ENCODE results near the gene CREB3. TPM values are rescaled to one million over a fixed set of nuclear protein-coding genes. Genes with fewer than 3 reads are reported as not detected.

The CREB3 gene
- polyA plus RNA-seq, 1 donor from 2014 or later = 88.4 TPM

DNA sequence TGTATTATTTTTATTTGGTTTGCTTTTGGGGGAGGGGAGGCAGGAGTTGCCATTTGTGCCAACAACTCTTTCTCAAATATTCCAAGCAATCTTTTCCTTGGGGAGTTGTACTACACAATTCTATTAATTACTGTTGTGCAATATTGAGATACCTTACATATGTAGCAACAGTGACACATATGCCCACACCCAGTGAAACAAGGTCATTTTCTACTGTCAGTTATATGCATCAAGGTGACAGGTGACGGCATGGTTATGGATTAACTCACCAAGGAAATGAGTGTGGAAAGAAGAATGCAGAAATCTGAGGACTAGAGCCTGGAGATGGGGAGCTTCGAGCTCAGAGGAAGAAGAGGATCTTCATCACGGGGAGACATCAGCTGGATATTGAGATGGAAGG is 39.5 kb downstream of the CREB3 start:
- Histone ChIP-seq H3K79me2 (replicated peaks; ENCODE audit: insufficient read depth, low read length) (peaks cover 3% of the 10 kb centered on the region), H3K27ac (ENCODE audit: low read length) (no peak overlapping the region)
- TF ChIP-seq, protein P1, sequence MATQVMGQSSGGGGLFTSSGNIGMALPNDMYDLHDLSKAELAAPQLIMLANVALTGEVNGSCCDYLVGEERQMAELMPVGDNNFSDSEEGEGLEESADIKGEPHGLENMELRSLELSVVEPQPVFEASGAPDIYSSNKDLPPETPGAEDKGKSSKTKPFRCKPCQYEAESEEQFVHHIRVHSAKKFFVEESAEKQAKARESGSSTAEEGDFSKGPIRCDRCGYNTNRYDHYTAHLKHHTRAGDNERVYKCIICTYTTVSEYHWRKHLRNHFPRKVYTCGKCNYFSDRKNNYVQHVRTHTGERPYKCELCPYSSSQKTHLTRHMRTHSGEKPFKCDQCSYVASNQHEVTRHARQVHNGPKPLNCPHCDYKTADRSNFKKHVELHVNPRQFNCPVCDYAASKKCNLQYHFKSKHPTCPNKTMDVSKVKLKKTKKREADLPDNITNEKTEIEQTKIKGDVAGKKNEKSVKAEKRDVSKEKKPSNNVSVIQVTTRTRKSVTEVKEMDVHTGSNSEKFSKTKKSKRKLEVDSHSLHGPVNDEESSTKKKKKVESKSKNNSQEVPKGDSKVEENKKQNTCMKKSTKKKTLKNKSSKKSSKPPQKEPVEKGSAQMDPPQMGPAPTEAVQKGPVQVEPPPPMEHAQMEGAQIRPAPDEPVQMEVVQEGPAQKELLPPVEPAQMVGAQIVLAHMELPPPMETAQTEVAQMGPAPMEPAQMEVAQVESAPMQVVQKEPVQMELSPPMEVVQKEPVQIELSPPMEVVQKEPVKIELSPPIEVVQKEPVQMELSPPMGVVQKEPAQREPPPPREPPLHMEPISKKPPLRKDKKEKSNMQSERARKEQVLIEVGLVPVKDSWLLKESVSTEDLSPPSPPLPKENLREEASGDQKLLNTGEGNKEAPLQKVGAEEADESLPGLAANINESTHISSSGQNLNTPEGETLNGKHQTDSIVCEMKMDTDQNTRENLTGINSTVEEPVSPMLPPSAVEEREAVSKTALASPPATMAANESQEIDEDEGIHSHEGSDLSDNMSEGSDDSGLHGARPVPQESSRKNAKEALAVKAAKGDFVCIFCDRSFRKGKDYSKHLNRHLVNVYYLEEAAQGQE (IDR thresholded peaks at IDR 0.05; ENCODE audit: borderline replicate concordance) = no peak
- TF ChIP-seq TAF1 (IDR thresholded peaks at IDR 0.05; ENCODE audit: low read depth) = no peak
- TF ChIP-seq, protein P2, sequence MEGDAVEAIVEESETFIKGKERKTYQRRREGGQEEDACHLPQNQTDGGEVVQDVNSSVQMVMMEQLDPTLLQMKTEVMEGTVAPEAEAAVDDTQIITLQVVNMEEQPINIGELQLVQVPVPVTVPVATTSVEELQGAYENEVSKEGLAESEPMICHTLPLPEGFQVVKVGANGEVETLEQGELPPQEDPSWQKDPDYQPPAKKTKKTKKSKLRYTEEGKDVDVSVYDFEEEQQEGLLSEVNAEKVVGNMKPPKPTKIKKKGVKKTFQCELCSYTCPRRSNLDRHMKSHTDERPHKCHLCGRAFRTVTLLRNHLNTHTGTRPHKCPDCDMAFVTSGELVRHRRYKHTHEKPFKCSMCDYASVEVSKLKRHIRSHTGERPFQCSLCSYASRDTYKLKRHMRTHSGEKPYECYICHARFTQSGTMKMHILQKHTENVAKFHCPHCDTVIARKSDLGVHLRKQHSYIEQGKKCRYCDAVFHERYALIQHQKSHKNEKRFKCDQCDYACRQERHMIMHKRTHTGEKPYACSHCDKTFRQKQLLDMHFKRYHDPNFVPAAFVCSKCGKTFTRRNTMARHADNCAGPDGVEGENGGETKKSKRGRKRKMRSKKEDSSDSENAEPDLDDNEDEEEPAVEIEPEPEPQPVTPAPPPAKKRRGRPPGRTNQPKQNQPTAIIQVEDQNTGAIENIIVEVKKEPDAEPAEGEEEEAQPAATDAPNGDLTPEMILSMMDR (IDR thresholded peaks at IDR 0.05; ENCODE audit: poor library complexity, severe bottlenecking) = no peak
- no peak for TF ChIP-seq RAD21 (conservative IDR thresholded peaks at IDR 0.05)
- TF ChIP-seq EP300 (conservative IDR thresholded peaks at IDR 0.05; ENCODE audit: poor library complexity, severe bottlenecking) = no peak
- no peak for TF ChIP-seq POLR2AphosphoS5 (IDR thresholded peaks at IDR 0.05)
- no peak for TF ChIP-seq EZH2 (IDR thresholded peaks at IDR 0.05; ENCODE audit: borderline replicate concordance, insufficient read depth, low read length, poor library complexity, severe bottlenecking)
- TF ChIP-seq MXI1 (conservative IDR thresholded peaks at IDR 0.05; ENCODE audit: poor library complexity, severe bottlenecking) = no peak
- TF ChIP-seq SMC3 (conservative IDR thresholded peaks at IDR 0.05; ENCODE audit: poor library complexity) = no peak

DNA sequence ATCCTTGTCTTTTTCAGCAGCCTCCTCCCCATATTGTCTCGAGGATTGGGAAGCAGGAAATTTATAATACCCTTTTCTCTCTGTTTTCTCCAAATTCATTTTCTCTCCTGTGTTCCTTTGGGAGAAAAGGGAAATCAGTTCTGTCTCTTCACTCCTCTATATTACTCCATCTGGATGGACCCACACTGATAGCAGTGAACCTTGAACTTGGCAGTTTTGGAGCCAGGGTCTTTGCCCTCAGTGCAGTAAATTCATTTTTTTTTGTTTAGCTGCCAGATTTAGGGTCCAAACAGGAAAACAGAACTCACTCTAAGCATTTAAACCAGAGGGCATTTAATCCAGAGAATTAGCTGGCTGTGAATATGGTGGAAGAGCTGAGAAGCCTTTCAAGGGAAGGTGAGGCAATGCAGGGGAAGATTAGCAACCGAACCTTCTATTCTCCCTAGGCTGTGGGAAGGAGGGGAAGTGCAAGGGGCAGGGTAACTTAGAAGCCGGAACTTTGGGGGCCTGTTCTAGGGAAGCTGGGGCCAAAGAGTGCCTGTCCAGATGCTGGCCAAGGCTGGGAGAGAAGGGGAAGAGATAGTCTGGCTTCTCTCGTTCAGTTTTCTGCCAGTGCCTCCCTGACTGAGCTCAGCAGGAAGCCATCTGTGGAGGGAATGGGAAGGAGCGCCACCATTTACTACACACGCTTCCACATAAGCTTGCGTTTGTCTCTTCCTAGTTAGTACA is 42.6 kb downstream of the CREB3 start:
- Histone ChIP-seq H3K9me3 (ENCODE audit: low read length) (no peaks in the 10 kb centered on the region), H3K4me3 (ENCODE audit: low read length) (no peak overlapping the region), H4K20me1 (ENCODE audit: insufficient read depth) (no peaks in the 10 kb centered on the region), H3K27ac (ENCODE audit: low read length) (no peak overlapping the region), H3K27me3 (ENCODE audit: insufficient read depth, low read depth, low read length) (no peaks in the 10 kb centered on the region), H3K36me3 (ENCODE audit: insufficient read depth, low read length) (no peaks in the 10 kb centered on the region), H3K9me2 (ENCODE audit: insufficient read depth, low read length) (no peaks in the 10 kb centered on the region), H3K4me2 (ENCODE audit: low read length) (no peak overlapping the region), H2AFZ (ENCODE audit: low read depth, low read length) (no peak overlapping the region), H3K79me2 (replicated peaks; ENCODE audit: insufficient read depth, low read length) (no peaks in the 10 kb centered on the region), H3K9ac (ENCODE audit: low read length) (no peak overlapping the region), H3F3A (ENCODE audit: insufficient read depth, low read length, poor library complexity, severe bottlenecking) (no peaks in the 10 kb centered on the region)
- TF ChIP-seq RAD21 (conservative IDR thresholded peaks at IDR 0.05) (no peak), SMC3 (conservative IDR thresholded peaks at IDR 0.05; ENCODE audit: poor library complexity) (no peak), MXI1 (conservative IDR thresholded peaks at IDR 0.05; ENCODE audit: poor library complexity, severe bottlenecking) (no peak), EZH2 (IDR thresholded peaks at IDR 0.05; ENCODE audit: borderline replicate concordance, insufficient read depth, low read length, poor library complexity, severe bottlenecking) (no peak)
- TF ChIP-seq, protein P2 (IDR thresholded peaks at IDR 0.05; ENCODE audit: poor library complexity, severe bottlenecking) = no peak

More for the DNA sequence above, 39.5 kb downstream of the CREB3 start:
- Histone ChIP-seq H3K4me2 (ENCODE audit: low read length) (no peak overlapping the region), H4K20me1 (ENCODE audit: insufficient read depth) (no peaks in the 10 kb centered on the region), H3K4me3 (ENCODE audit: low read length) (no peak overlapping the region), H3K36me3 (ENCODE audit: insufficient read depth, low read length) (no peaks in the 10 kb centered on the region), H3K9me3 (ENCODE audit: low read length) (no peaks in the 10 kb centered on the region), H3K27me3 (ENCODE audit: insufficient read depth, low read depth, low read length) (no peaks in the 10 kb centered on the region), H2AFZ (ENCODE audit: low read depth, low read length) (no peak overlapping the region), H3K9me2 (ENCODE audit: insufficient read depth, low read length) (no peaks in the 10 kb centered on the region), H3K9ac (ENCODE audit: low read length) (no peak overlapping the region), H3F3A (ENCODE audit: insufficient read depth, low read length, poor library complexity, severe bottlenecking) (no peaks in the 10 kb centered on the region)

Measured in neural cell (in vitro differentiated cells).